Astrocyte (in vitro differentiated cells and primary cell): ENCODE results near the gene UBE2J2.

ENCODE experiments used
- CTCF ChIP-seq: IDR thresholded peaks from 2 replicates; pipeline ENCODE4 v1.5.1; 2011; ENCODE audit warnings: low read depth, mild to moderate bottlenecking, inconsistent platforms, low read length, moderate library complexity; ENCODE audit not compliant: insufficient read depth
- EZH2 ChIP-seq: IDR thresholded peaks from 2 replicates; pipeline ENCODE4 v1.6.1; 2012; ENCODE audit warnings: mild to moderate bottlenecking, low read length, inconsistent platforms; ENCODE audit not compliant: insufficient read depth

GRCh38 chr1:1275836-1276235 is 2.2 kb upstream of the UBE2J2 start:
- no peak for TF ChIP-seq CTCF
- no peak for TF ChIP-seq EZH2
